HG03457 (cell line): ENCODE results near the gene SCCPDH.

Experiments used
- ATAC-seq: cut with Tn5 transposase; IDR thresholded peaks from one replicate; pipeline ENCODE4 v1.9.1; 2021; ENCODE audit warnings: moderate number of reproducible peaks; ENCODE audit not compliant: unreplicated experiment

SCCPDH gene

GRCh38 chr1:246748867-246749266 is 24.7 kb downstream of the SCCPDH start:
- ATAC-seq = no peak

- no peak for ATAC-seq
Measured at GRCh38 chr1:246750752-246751151, 26.5 kb downstream of the SCCPDH start.

DNA sequence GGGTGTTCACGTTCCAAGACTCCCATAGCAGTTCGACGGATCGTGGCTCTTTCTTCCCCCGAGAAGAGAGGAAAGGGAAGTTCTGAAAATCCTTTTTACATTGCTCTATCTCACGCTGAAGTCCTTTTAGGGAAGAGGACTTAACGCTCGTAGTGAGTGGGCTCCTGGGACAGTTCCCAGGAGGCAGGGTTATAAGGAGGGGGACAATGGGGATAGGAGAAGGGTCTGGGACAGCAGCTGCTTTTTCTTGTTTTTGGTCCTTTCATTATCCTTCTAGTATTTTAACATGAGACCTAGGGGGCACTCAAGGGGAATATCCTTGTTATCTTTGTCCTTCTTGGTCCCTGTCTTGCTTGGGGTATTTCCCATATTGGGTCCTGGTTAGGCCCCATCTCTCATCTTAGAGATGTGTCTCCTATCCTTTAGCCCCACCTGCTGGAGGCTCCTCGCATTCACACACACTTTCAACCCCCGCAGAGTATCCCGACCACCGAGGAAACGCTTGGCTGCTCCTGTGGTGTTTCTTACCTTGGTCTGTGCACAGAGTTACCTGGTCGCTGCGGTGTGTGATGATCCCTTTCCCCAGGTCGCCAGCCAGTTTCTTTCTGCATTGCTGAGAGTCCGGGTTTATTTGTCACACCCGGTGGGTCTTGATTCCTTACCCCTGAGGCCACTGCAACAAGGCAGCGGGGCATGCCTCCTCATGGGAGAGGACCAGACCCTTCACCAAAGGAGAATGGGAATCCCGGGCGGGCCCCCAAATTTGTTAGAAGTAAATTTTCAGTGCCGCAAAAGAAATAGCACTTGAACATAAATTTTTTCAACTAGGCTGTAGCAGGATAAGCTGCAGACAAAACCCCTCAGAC is 29.7 kb downstream of the SCCPDH start:
- ATAC-seq = no peak

DNA sequence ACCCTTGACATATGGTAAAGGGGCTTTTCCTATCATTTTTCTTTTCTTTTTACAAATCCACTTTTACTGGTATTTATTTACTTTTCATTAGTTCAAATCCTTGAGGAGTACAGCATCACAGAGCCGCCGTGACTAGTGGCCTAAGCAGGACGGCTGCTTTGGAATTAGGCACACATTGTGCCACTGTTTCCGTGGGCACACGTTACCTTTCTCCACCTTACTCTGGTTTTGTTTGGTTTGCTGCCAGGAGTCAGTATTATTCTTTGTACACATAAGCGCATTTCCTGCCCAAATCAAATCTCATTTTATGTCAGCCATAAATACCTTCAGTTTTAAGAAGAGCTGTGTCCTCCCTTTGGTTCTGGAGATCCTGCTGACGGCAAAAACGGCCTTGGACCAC is 31.2 kb downstream of the SCCPDH start:
- no peak for ATAC-seq

DNA sequence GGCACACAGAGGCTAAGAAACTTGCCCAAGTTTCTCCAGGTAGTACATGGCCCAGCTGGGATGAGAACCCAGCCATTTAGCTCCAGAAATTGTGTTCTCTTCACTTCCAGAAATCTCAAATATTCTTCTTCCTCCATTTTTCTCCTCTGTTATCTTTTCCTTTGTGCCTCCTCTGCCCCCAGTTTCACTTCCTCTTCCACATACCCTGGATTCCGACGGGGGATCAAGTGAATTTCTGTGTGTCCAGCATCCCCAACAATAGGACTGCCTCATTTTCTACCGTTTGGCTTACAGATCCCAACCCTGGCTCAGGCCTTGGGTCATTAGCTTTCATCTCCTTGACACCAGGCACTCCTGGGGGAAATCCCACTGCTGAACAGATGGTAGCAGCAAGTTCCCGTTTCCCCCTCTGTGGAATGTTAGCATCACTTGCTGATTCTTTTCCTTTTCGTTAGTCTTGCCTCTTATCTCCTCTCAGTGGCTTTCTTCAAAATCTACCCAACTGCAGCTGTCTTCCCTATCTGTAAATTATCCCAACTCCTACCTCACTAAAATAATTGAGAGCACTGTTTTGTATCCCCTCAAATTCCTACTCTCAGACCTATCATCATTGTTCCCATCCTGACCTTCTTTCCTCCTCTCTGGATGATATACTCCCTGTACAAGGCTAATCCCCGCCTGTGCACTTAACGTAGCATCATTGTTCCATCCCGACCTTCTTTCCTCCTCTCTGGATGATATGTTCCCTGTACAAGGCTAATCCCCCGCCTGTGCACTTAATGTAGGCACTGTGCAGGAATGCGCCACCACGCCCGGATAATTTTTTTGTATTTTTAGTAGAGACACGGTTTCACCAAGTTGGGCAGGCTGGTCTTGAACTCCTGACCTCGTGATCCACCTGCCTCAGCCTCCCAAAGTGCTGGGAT is 36.5 kb downstream of the SCCPDH start:
- ATAC-seq = no peak

GRCh38 chr1:246761396-246761795 is 37.2 kb downstream of the SCCPDH start:
- no peak for ATAC-seq

DNA sequence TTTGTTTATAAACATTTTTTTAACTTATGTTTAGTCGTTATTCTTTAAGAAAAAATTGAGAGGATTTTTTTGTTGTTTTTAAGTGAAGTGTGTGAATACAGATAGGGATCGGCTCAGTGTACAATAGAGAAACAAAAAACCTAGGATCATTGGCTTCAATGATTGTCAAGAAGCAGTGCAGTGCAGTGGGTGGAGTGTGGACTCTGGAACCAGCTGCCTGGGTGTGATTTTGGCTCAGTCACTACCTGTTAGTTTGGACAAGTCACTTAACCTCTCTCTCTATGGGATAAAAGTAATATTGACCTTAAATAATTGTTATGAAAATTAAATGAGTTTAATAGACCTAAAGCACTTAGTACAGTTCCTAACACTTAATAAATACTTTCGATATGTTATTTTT is 41.3 kb downstream of the SCCPDH start:
- no peak for ATAC-seq

DNA sequence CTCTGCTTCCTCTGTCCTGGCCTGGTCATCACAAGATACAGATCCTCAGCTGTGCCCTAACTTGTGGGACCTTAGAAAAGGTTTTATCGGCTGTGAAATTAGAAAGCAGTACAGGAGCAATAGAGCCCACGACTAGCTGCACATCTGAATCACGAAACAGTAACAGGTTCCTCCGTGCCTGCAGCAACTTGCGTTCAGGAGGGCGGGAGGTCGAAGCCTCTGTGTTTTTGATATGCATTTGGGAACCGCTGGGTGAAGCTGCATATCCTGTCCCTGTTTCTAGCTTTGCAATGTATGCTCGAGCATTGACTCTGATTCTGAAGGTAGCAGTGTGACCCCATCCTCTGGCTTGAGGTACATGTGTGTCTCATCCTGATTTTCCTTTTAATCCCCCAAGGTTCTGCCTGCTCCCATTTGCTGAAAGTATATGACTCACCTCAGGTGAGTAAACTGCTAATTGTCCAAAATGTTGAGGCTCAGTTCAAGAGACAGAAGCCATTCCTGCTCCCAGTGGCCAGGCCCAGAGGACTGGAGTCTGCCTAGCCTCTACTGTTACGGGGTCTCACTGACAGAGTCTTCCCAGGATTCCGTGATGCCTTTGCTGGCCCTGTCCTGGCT is 44.3 kb downstream of the SCCPDH start:
- ATAC-seq = no peak

- no peak for ATAC-seq
Measured at GRCh38 chr1:246769306-246769705, 45.1 kb downstream of the SCCPDH start.

- ATAC-seq = no peak
Measured at GRCh38 chr1:246771366-246771765, 47.2 kb downstream of the SCCPDH start.

- no peak for ATAC-seq
Measured at GRCh38 chr1:246772686-246773085, 48.5 kb downstream of the SCCPDH start.

- ATAC-seq = peak; percentile 99
Measured at GRCh38 chr1:246773213-246773641, 49.0 kb downstream of the SCCPDH start.

GRCh38 chr1:246775531-246776385 is 51.5 kb downstream of the SCCPDH start:
- ATAC-seq = no peak

GRCh38 chr1:246776923-246777322 is 52.7 kb downstream of the SCCPDH start:
- no peak for ATAC-seq

- no peak for ATAC-seq
Measured at GRCh38 chr1:246778663-246779062, 54.5 kb downstream of the SCCPDH start.

- ATAC-seq = no peak
Measured at GRCh38 chr1:246779561-246780175, 55.5 kb downstream of the SCCPDH start.

DNA sequence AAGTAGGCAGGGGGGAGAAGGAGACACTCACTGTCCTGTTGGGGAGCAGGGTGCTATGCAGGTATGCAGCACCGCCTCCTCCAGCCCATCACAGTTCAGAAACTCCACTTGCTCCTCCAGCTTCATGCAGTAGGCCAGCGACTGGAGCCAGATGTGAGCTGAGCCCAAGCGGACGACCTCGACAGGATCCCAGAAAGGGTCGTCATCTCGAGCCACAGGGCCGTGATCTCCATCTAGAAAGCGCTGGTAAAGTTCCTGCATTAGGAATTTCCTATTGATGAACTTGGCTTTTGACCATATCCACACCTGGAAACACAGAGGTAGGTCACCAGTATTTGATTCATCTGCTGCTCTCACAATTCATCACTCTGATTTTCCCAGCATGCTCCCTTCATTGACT is 56.1 kb downstream of the SCCPDH start:
- ATAC-seq = no peak

DNA sequence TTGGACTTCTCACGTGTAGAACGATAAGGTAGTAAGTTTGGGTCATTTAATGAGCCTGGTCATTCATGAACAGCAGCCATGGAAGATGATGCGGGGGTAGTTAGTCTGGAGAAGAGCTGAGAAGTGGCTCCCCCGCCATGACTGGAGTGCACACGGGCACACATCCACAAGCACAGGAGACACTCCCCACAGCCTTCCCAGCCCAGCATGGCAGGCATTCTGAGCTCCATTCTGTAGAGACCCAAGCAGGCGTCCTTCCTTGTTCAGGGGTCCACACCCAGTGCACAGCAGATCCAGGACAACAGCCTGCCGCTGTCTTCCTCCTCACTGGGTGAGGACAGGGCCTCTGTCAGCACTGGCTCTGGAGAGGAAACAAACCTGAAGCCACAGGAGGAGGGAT is 57.0 kb downstream of the SCCPDH start:
- ATAC-seq = no peak

- ATAC-seq = peak; percentile 49
Measured at GRCh38 chr1:246782120-246782900, 58.1 kb downstream of the SCCPDH start.
